PC-3 (cell line): Measurements from ENCODE around the gene PFDN2. TPM values are rescaled to one million over a fixed set of nuclear protein-coding genes. Genes with fewer than 3 reads are reported as not detected.
"Not testable (repeated sequence)": the region's sequence is repeated elsewhere in the genome, so short reads cannot be mapped to it uniquely, and the experiment has no call there.

Experiments used
- ATAC-seq: fragments of 200-7000 bp; cut with Tn5 transposase; 2 replicates; pipeline ENCODE4 v1.9.1; 2020; ENCODE audit warnings: mild to moderate bottlenecking, moderate library complexity
- BruUV-seq: library from RNA; stranded (reverse); fragments of 400-500 nt; replicated peaks from 2 replicates; lab custom pipeline; 2021; lab: Mats Ljungman, UMichigan
- CTCF ChIA-PET: fragments of 300-600 bp; sonication (Branson Sonifier 250); formaldehyde crosslinking; loops from one replicate; lab custom pipeline; 2022; ENCODE audit warnings: antibody characterized with exemption; lab: Charles Lee
- POLR2A ChIA-PET: fragments of 300-600 bp; sonication (Branson Sonifier 250); formaldehyde crosslinking; loops from one replicate; lab custom pipeline; 2022; ENCODE audit warnings: antibody characterized with exemption; ENCODE audit not compliant: unreplicated experiment; lab: Charles Lee
- DNase-seq: peaks from one replicate; pipeline ENCODE4 v3.0.0-alpha.2; 2015
- H2AFZ ChIP-seq: fragments of 300-600 bp; sonication (generic); 2 replicates; pipeline ENCODE4 v1.6.0; 2016; ENCODE audit warnings: antibody characterized with exemption, low read length
- H3F3A ChIP-seq: fragments of 300-600 bp; sonication (generic); one replicate; pipeline ENCODE4 v1.6.0; 2017; ENCODE audit warnings: antibody characterized with exemption, low read length, control low read depth, mild to moderate bottlenecking; ENCODE audit not compliant: unreplicated experiment
- H3K27ac ChIP-seq: fragments of 300-600 bp; sonication (generic); 2 replicates; pipeline ENCODE4 v1.5.1; 2016; ENCODE audit warnings: mild to moderate bottlenecking, low read length
- H3K27me3 ChIP-seq: fragments of 300-600 bp; sonication (generic); 2 replicates; pipeline ENCODE4 v1.6.1; 2016; ENCODE audit warnings: low read length, mixed read lengths
- H3K36me3 ChIP-seq: fragments of 300-600 bp; sonication (generic); 2 replicates; pipeline ENCODE4 v1.6.1; 2016; ENCODE audit warnings: low read depth, mixed run types, low read length, mixed read lengths
- H3K4me1 ChIP-seq: fragments of 300-600 bp; sonication (generic); 2 replicates; pipeline ENCODE4 v1.5.1; 2016; ENCODE audit warnings: low read length; ENCODE audit not compliant: insufficient read depth
- H3K4me2 ChIP-seq: fragments of 300-600 bp; sonication (generic); 2 replicates; pipeline ENCODE4 v1.6.0; 2016; ENCODE audit warnings: low read length
- H3K4me3 ChIP-seq: fragments of 300-600 bp; sonication (generic); 2 replicates; pipeline ENCODE4 v1.5.1; 2016; ENCODE audit warnings: mild to moderate bottlenecking, low read length, mixed read lengths
- H3K79me2 ChIP-seq: fragments of 300-600 bp; sonication (generic); 2 replicates; pipeline ENCODE4 v1.6.1; 2017; ENCODE audit warnings: low read length, mixed read lengths
- H3K9ac ChIP-seq: fragments of 300-600 bp; sonication (generic); 2 replicates; pipeline ENCODE4 v1.6.0; 2016; ENCODE audit warnings: mild to moderate bottlenecking, low read length
- H3K9me2 ChIP-seq: fragments of 300-600 bp; sonication (generic); replicated peaks from 2 replicates; pipeline ENCODE4 v1.6.1; 2016; ENCODE audit warnings: mixed run types, low read length, mixed read lengths
- H3K9me3 ChIP-seq: fragments of 300-600 bp; sonication (generic); 2 replicates; pipeline ENCODE4 v1.6.1; 2016; ENCODE audit warnings: low read length, mixed read lengths
- H4K20me1 ChIP-seq: fragments of 300-600 bp; sonication (generic); 2 replicates; pipeline ENCODE4 v1.6.1; 2016; ENCODE audit warnings: low read length, mixed read lengths
- CTCF ChIP-seq: fragments of 300-600 bp; sonication (generic); conservative IDR thresholded peaks from 2 replicates; pipeline ENCODE4 v1.5.1; 2017; ENCODE audit warnings: antibody characterized with exemption, low read depth, mild to moderate bottlenecking, low read length
- EZH2 ChIP-seq: fragments of 300-600 bp; sonication (generic); IDR thresholded peaks from one replicate; pipeline ENCODE4 v1.6.1; 2017; ENCODE audit warnings: antibody characterized with exemption, mild to moderate bottlenecking, low read length; ENCODE audit not compliant: unreplicated experiment
- EZH2phosphoT487 ChIP-seq: fragments of 300-600 bp; sonication (generic); IDR thresholded peaks from 2 replicates; pipeline ENCODE4 v1.6.1; 2018; ENCODE audit warnings: mild to moderate bottlenecking, antibody characterized with exemption, low read length, borderline replicate concordance
- intact Hi-C: fragments of 100-400 bp; cut with micrococcal nuclease; formaldehyde crosslinking; loops from 2 replicates; pipeline ENCODE4 v1.9.0; 2023
- total RNA-seq: library from RNA; depleted of rRNA; stranded (reverse); fragments of >200 nt; gene quantifications from 2 replicates; pipeline ENCODE4 v1.2.3, GENCODE V29; 2014

Gene PFDN2
- total RNA-seq, 1 experiment from 2014 or later: 197 TPM

GRCh38 chr1:161063936-161064335 lies 53.9 kb downstream of the PFDN2 start:
- DNase-seq, H3K79me2 ChIP-seq, H3K36me3 ChIP-seq, H3K4me2 ChIP-seq, H3K27ac ChIP-seq, H3K27me3 ChIP-seq, H3K9me2 ChIP-seq, H3K9me3 ChIP-seq, CTCF ChIA-PET, H4K20me1 ChIP-seq, POLR2A ChIA-PET, H3F3A ChIP-seq, BruUV-seq, H3K4me3 ChIP-seq, H2AFZ ChIP-seq, H3K4me1 ChIP-seq, H3K9ac ChIP-seq, intact Hi-C loops, ATAC-seq: not testable (repeated sequence)

- no peak for TF ChIP-seq CTCF
- TF ChIP-seq EZH2phosphoT487: no peak
- TF ChIP-seq EZH2: no peak
- Histone ChIP-seq H3K79me2 (no peaks in the 10 kb centered on the region), H3K4me2 (no peak overlapping the region), H3K9ac (no peak overlapping the region), H3F3A (no peaks in the 10 kb centered on the region), H3K9me3 (no peaks in the 10 kb centered on the region), H3K27ac (no peak overlapping the region), H3K4me3 (no peak overlapping the region), H2AFZ (no peak overlapping the region), H4K20me1 (no peaks in the 10 kb centered on the region), H3K36me3 (no peaks in the 10 kb centered on the region), H3K4me1 (no peaks in the 10 kb centered on the region), H3K9me2 (no peaks in the 10 kb centered on the region), H3K27me3 (no peaks in the 10 kb centered on the region)
- intact Hi-C loops: no loop called here
- ATAC-seq (no peak), DNase-seq (no peak)
- BruUV-seq: no TSS peak
- ChIA-PET POLR2A (no interaction called here), CTCF (interaction anchor here (0.6 to 1.0 kb wide), 2 partner anchors 64 to 1551 kb away, joined by 3 to 4 read pairs; no protein-coding TSS in a partner anchor)
These were observed 56.4 kb downstream of the PFDN2 start for GRCh38 chr1:161061419-161061818.

GRCh38 chr1:161059293-161059692 lies 58.5 kb downstream of the PFDN2 start:
- Histone ChIP-seq H3K4me3 (no peak overlapping the region), H3K9me2 (no peaks in the 10 kb centered on the region), H3K9ac (no peak overlapping the region), H3K27ac (no peak overlapping the region), H3K4me2 (no peak overlapping the region), H3K9me3 (no peaks in the 10 kb centered on the region), H3K36me3 (no peaks in the 10 kb centered on the region), H3K79me2 (no peaks in the 10 kb centered on the region), H3F3A (no peaks in the 10 kb centered on the region), H4K20me1 (no peaks in the 10 kb centered on the region), H3K4me1 (no peaks in the 10 kb centered on the region), H3K27me3 (no peaks in the 10 kb centered on the region), H2AFZ (no peak overlapping the region)
- CTCF ChIA-PET: interaction anchor here (0.5 kb wide), 1 partner anchor 166 kb away, joined by 9 read pairs; no protein-coding TSS in a partner anchor
- intact Hi-C loops: no loop called here
- ATAC-seq (no peak), DNase-seq (no peak)
- no TSS peak for BruUV-seq
- TF ChIP-seq EZH2phosphoT487: no peak
- no peak for TF ChIP-seq CTCF
- TF ChIP-seq EZH2: no peak
- POLR2A ChIA-PET: interaction anchor here (0.6 kb wide), 1 partner anchor 20 kb away, joined by 34 read pairs; no protein-coding TSS in a partner anchor
